ENCODE data around the gene ASB16. TPM values are rescaled to one million over a fixed set of nuclear protein-coding genes. Genes with fewer than 3 reads are reported as not detected.

Gene ASB16
- total and polyA plus RNA-seq, 4 donors = 0.02 to 0.37 (median 0.08) TPM; not detected in 1

DNA sequence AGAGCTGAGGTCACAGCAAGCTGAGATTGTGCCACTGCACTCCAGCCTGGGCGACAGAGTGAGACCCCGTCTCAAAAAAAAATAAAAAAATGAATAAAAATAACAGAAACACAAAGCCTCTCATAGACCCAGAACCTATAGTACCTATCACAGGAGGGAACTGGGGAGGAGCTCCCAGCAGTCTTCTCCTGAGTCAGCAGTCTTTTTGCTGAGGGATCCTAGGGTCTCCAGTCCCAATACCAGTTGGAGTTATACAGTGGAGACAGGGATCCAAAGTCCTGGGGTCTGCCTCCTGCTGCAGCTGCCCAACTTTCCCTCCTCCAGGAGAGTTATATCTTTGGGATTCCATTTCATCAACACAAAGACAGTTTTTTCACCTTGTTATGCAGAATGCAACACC is 12.5 kb downstream of the ASB16 start (continued):
- TF ChIP-seq ZBTB33 (IDR thresholded peaks at IDR 0.05) = no peak
- TF ChIP-seq, protein P1, sequence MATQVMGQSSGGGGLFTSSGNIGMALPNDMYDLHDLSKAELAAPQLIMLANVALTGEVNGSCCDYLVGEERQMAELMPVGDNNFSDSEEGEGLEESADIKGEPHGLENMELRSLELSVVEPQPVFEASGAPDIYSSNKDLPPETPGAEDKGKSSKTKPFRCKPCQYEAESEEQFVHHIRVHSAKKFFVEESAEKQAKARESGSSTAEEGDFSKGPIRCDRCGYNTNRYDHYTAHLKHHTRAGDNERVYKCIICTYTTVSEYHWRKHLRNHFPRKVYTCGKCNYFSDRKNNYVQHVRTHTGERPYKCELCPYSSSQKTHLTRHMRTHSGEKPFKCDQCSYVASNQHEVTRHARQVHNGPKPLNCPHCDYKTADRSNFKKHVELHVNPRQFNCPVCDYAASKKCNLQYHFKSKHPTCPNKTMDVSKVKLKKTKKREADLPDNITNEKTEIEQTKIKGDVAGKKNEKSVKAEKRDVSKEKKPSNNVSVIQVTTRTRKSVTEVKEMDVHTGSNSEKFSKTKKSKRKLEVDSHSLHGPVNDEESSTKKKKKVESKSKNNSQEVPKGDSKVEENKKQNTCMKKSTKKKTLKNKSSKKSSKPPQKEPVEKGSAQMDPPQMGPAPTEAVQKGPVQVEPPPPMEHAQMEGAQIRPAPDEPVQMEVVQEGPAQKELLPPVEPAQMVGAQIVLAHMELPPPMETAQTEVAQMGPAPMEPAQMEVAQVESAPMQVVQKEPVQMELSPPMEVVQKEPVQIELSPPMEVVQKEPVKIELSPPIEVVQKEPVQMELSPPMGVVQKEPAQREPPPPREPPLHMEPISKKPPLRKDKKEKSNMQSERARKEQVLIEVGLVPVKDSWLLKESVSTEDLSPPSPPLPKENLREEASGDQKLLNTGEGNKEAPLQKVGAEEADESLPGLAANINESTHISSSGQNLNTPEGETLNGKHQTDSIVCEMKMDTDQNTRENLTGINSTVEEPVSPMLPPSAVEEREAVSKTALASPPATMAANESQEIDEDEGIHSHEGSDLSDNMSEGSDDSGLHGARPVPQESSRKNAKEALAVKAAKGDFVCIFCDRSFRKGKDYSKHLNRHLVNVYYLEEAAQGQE (IDR thresholded peaks at IDR 0.05) = no peak

DNA sequence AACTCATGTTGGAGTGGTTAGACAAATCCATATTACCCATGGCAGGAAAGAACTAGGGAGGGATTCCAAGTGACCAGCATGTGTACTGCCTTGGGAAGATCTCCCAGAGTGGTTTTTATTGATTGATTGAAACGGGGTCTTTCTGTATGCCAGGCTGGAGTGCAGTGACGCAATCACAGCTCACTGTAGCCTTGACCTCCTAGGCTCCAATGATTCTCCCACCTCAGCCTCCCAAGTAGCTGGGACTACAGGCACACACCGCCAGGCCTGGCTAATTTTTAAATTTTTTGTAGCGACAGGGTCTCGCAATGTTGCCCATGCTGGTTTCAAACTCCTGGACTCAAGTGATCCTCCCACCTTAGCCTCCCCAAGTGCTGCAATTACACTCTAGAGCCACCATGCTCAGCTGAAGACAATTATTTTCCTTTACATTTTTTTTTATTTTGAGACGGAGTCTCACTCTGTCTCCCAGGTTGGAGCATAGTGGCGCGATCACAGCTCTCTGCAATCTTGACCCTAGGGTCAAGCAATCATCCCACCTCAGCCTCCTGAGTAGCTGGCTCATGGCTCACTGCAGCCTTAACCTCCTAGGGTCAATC is 13.8 kb downstream of the ASB16 start:
- DNase-seq (ENCODE audit: low spot score) = no peak
- Histone ChIP-seq H3K36me3 (ENCODE audit: control insufficient read depth in 4 of 4, insufficient read depth in 3 of 4, low read depth in 1 of 4, low read length in 3 of 4) (peaks cover 0 to 10% (median 9%) of the 10 kb centered on the region in 4 donors), H3K4me3 (ENCODE audit: low read depth in 1 of 3, low read length in 3 of 3) (no peak overlapping the region), H3K27ac (ENCODE audit: low read depth in 1 of 2, low read length in 2 of 2) (no peak overlapping the region), H3K9ac (ENCODE audit: low read depth in 1 of 2, low read length in 2 of 2) (no peak overlapping the region), H3K4me1 (ENCODE audit: control insufficient read depth in 4 of 4, insufficient read depth in 4 of 4, low read length in 3 of 4) (peaks cover 7 to 35% (median 31%) of the 10 kb centered on the region in 4 donors), H3K9me3 (ENCODE audit: control insufficient read depth in 4 of 4, low read length in 3 of 4) (no peaks in the 10 kb centered on the region), H3K27me3 (ENCODE audit: control insufficient read depth in 4 of 4, insufficient read depth in 4 of 4, low read length in 3 of 4) (no peaks in the 10 kb centered on the region)
- TF ChIP-seq FOXA2 (IDR thresholded peaks at IDR 0.05) (no peak), YY1 (IDR thresholded peaks at IDR 0.05) (peak; percentile 4), NR2F2 (IDR thresholded peaks at IDR 0.05) (no peak), JUND (IDR thresholded peaks at IDR 0.05) (no peak), RXRA (IDR thresholded peaks at IDR 0.05) (no peak)
- 74% methylated on average over 8 of the region's 8 CpGs for WGBS

GRCh38 chr17:44186307-44187130 is 16.0 kb downstream of the ASB16 start, which contains the start of gene TMUB2:
Gene TMUB2, plus strand, starts transcription at chr17:44186972. Its CDS starts 737 bp downstream, at chr17:44187709.
- peak; percentile 100 for DNase-seq (ENCODE audit: low spot score)
- H3K27me3 ChIP-seq (ENCODE audit: control insufficient read depth in 4 of 4, insufficient read depth in 4 of 4, low read length in 3 of 4) = no peaks in the 10 kb centered on the region
- peak within 1 kb of the TSS; percentile 96 for H3K9ac ChIP-seq (ENCODE audit: low read depth in 1 of 2, low read length in 2 of 2)
- H3K4me3 ChIP-seq (ENCODE audit: low read depth in 1 of 3, low read length in 3 of 3) = peak within 1 kb of the TSS; percentile 78 to 99 (median 97)
- H3K9me3 ChIP-seq (ENCODE audit: control insufficient read depth in 4 of 4, low read length in 3 of 4) = no peaks in the 10 kb centered on the region
- H3K36me3 ChIP-seq (ENCODE audit: control insufficient read depth in 4 of 4, insufficient read depth in 3 of 4, low read depth in 1 of 4, low read length in 3 of 4) = peaks cover 0 to 22% (median 12%) of the 10 kb centered on the region in 4 donors
- under 1% methylated on average over 50 of the region's 50 CpGs for WGBS
- H3K4me1 ChIP-seq (ENCODE audit: control insufficient read depth in 4 of 4, insufficient read depth in 4 of 4, low read length in 3 of 4) = peaks cover 7 to 35% (median 31%) of the 10 kb centered on the region in 4 donors
- peak within 1 kb of the TSS; percentile 94 to 97 for H3K27ac ChIP-seq (ENCODE audit: low read depth in 1 of 2, low read length in 2 of 2)
- peak; percentile 56 to 66 for TF ChIP-seq RXRA (IDR thresholded peaks at IDR 0.05)
- TF ChIP-seq SP1 (IDR thresholded peaks at IDR 0.05) = peak; percentile 94
- TF ChIP-seq MAX (IDR thresholded peaks at IDR 0.05) = peak; percentile 61
- TF ChIP-seq, protein P2, sequence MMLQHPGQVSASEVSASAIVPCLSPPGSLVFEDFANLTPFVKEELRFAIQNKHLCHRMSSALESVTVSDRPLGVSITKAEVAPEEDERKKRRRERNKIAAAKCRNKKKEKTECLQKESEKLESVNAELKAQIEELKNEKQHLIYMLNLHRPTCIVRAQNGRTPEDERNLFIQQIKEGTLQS (IDR thresholded peaks at IDR 0.05) = peak; percentile 85
- no peak for TF ChIP-seq FOXA2 (IDR thresholded peaks at IDR 0.05)
- TF ChIP-seq JUND (IDR thresholded peaks at IDR 0.05) = peak; percentile 76 to 83
- TF ChIP-seq GABPA (IDR thresholded peaks at IDR 0.05 in 1 of 2, conservative IDR thresholded peaks at IDR 0.05 in 1 of 2) = peak; percentile 99
- peak; percentile 27 for TF ChIP-seq NR2F2 (IDR thresholded peaks at IDR 0.05)
- TF ChIP-seq, protein P3, sequence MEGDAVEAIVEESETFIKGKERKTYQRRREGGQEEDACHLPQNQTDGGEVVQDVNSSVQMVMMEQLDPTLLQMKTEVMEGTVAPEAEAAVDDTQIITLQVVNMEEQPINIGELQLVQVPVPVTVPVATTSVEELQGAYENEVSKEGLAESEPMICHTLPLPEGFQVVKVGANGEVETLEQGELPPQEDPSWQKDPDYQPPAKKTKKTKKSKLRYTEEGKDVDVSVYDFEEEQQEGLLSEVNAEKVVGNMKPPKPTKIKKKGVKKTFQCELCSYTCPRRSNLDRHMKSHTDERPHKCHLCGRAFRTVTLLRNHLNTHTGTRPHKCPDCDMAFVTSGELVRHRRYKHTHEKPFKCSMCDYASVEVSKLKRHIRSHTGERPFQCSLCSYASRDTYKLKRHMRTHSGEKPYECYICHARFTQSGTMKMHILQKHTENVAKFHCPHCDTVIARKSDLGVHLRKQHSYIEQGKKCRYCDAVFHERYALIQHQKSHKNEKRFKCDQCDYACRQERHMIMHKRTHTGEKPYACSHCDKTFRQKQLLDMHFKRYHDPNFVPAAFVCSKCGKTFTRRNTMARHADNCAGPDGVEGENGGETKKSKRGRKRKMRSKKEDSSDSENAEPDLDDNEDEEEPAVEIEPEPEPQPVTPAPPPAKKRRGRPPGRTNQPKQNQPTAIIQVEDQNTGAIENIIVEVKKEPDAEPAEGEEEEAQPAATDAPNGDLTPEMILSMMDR (IDR thresholded peaks at IDR 0.05; ENCODE audit: low read depth, low read length, missing input control) = no peak
- peak; percentile 72 for TF ChIP-seq TAF1 (conservative IDR thresholded peaks at IDR 0.05)
- TF ChIP-seq RAD21 (IDR thresholded peaks at IDR 0.05) = peak; percentile 23 to 43
- peak; percentile 18 to 38 for TF ChIP-seq HNF4A (conservative IDR thresholded peaks at IDR 0.05)
- TF ChIP-seq EGR1 (IDR thresholded peaks at IDR 0.05; ENCODE audit: low read depth in 2 of 2) = peak in 1 of 2 donors; percentile 75
- TF ChIP-seq ZBTB33 (IDR thresholded peaks at IDR 0.05) = peak; percentile 62
- TF ChIP-seq HNF4G (IDR thresholded peaks at IDR 0.05) = no peak

Data from liver (tissue), 9 donors.